Endometrium (tissue), 2 donors: Measurements from ENCODE around the gene TNS3.

ENCODE experiments used
- FAIRE-seq: peaks from 2 replicates; lab custom pipeline; 2012; peaks lifted over from hg19 to GRCh38; lab: Jason Lieb, UNC
- donor health status: control.
- donor health status: control.

The TNS3 gene

GRCh38 chr7:47504551-47505311 is 77.2 kb downstream of the TNS3 start:
- FAIRE-seq: no peak

GRCh38 chr7:47503281-47503680 is 78.6 kb downstream of the TNS3 start:
- FAIRE-seq: no peak

- FAIRE-seq: no peak
Measured at GRCh38 chr7:47502240-47502877, 79.6 kb downstream of the TNS3 start.

GRCh38 chr7:47501406-47501805 is 80.5 kb downstream of the TNS3 start:
- FAIRE-seq: no peak

- FAIRE-seq: no peak
Measured at GRCh38 chr7:47500103-47500563, 81.8 kb downstream of the TNS3 start.

- no peak for FAIRE-seq
Measured at GRCh38 chr7:47498229-47499056, 83.5 kb downstream of the TNS3 start.

GRCh38 chr7:47497367-47498096 is 84.4 kb downstream of the TNS3 start:
- peak; percentile 39 for FAIRE-seq

GRCh38 chr7:47496666-47497065 is 85.2 kb downstream of the TNS3 start:
- FAIRE-seq: no peak

GRCh38 chr7:47496056-47496665 is 85.8 kb downstream of the TNS3 start:
- FAIRE-seq: no peak

- peak; percentile 26 for FAIRE-seq
Measured at GRCh38 chr7:47493976-47494911, 87.7 kb downstream of the TNS3 start.

- no peak for FAIRE-seq
Measured at GRCh38 chr7:47492716-47493325, 89.1 kb downstream of the TNS3 start.

GRCh38 chr7:47490501-47491265 is 91.2 kb downstream of the TNS3 start:
- FAIRE-seq: no peak

- FAIRE-seq: no peak
Measured at GRCh38 chr7:47489624-47490023, 92.3 kb downstream of the TNS3 start.

GRCh38 chr7:47488969-47489342 is 93.0 kb downstream of the TNS3 start:
- no peak for FAIRE-seq

GRCh38 chr7:47488201-47488968 is 93.5 kb downstream of the TNS3 start:
- no peak for FAIRE-seq

GRCh38 chr7:47485640-47486435 is 96.1 kb downstream of the TNS3 start:
- no peak for FAIRE-seq

- no peak for FAIRE-seq
Measured at GRCh38 chr7:47484923-47485639, 96.8 kb downstream of the TNS3 start.
